Left forelimb (tissue), 1 donor: Measurements from ENCODE around the gene ERC1.
"Not testable (repeated sequence)": the region's sequence is repeated elsewhere in the genome, so short reads cannot be mapped to it uniquely, and the experiment has no call there.

ENCODE experiments used
- DNase-seq: peaks from one replicate; pipeline ENCODE4 v3.0.0-alpha.2; 2018; ENCODE audit warnings: low spot score

Gene ERC1

GRCh38 chr12:1077036-1077803 lies 86.2 kb downstream of the ERC1 start:
- no peak for DNase-seq

- DNase-seq = no peak
These were observed 87.0 kb downstream of the ERC1 start for GRCh38 chr12:1078002-1078401.

GRCh38 chr12:1080520-1081223 lies 89.6 kb downstream of the ERC1 start:
- no peak for DNase-seq

DNA sequence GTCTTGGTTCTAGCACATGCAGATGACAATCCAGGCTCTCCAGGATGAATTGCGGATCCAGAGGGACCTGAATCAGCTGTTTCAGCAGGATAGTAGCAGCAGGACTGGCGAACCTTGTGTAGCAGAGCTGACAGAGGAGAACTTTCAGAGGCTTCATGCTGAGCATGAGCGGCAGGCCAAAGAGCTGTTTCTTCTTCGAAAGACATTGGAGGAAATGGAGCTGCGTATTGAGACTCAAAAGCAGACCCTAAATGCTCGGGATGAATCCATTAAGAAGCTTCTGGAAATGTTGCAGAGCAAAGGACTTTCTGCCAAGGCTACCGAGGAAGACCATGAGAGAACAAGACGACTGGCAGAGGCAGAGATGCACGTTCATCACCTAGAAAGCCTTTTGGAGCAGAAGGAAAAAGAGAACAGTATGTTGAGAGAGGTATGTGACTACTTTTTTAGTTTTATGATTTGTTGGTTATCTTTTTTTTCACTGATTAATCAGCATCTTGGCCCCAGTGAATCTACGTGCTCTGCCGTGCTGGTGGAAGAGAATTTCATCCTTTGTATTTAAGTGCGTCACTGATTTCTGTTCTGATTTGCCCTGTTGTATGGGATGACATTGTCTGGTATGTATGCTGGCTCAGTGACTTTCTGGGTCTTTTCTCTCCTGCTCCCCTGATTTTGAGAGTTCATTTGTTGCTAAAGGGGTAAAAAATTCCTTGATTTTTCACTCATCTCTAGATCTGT lies 92.3 kb downstream of the ERC1 start:
- DNase-seq = no peak

- DNase-seq = no peak
These were observed 92.9 kb downstream of the ERC1 start for GRCh38 chr12:1083889-1084262.

- no peak for DNase-seq
These were observed 100.3 kb downstream of the ERC1 start for GRCh38 chr12:1091350-1091749.

DNA sequence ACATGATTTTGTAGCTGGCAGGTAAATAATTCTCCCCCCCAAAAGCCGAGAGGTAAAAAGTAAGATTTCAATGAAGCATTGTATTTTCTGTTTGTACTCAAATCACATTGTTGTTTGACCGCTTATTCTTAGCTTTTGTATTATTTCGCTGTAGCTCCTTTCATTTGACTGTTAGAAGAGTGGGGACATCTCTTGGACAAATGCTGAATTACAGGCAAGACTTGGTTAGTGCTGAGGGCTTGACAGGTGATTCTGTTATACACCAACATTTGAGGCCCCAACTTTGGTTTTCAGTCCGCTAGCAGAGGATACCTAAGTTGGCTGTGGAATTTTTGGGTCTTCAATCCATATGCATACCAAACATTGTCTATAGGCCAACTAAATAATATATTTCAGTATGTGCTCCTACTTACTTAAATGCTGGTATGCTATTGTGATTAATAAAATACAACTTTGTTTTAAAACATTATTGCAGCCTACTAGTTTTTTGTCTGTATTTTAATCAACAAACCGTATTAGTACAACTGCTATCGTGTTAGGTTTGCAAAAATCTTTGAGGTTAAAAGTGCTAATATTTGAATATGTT lies 102.2 kb downstream of the ERC1 start:
- no peak for DNase-seq

DNA sequence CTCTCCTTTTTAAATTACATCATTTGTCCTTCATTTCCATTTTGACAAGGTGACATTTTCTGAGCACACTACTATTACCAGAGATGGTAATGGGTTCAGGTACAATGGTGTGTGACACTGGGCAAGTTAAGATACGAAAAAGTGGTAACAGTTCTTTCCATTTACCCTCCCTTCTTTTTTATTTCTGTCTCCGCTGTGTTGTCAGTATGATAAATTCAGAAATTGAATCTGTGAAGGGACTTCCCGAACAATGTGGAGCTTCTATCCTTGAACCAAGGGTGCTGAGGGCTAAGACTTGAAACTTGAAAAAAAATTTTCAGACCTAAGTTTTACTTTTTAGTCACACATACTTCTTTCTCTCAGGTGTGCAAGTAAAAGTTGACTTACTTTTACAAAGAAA lies 103.7 kb downstream of the ERC1 start:
- no peak for DNase-seq

- DNase-seq = no peak
These were observed 108.1 kb downstream of the ERC1 start for GRCh38 chr12:1099158-1099557.

DNA sequence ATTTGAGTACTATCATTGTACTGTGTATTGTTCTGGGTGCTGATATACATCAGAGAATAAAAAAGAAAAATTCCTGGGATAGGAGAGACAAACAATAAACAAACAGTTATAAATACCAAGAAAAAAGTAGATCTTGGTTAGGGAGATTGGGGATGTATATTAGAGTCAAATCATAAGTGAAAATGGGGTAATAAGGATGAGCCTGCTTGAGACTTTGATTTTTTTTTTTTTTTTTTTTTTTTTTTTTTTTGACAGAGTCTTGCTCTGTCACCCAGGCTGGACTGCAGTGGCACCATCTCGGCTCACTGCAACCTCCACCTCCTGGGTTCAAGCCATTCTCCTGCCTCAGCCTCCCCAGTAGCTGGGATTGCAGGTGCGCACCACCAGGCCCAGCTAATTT lies 108.6 kb downstream of the ERC1 start:
- not testable (repeated sequence) for DNase-seq

GRCh38 chr12:1102115-1102514 lies 111.1 kb downstream of the ERC1 start:
- DNase-seq = no peak

DNA sequence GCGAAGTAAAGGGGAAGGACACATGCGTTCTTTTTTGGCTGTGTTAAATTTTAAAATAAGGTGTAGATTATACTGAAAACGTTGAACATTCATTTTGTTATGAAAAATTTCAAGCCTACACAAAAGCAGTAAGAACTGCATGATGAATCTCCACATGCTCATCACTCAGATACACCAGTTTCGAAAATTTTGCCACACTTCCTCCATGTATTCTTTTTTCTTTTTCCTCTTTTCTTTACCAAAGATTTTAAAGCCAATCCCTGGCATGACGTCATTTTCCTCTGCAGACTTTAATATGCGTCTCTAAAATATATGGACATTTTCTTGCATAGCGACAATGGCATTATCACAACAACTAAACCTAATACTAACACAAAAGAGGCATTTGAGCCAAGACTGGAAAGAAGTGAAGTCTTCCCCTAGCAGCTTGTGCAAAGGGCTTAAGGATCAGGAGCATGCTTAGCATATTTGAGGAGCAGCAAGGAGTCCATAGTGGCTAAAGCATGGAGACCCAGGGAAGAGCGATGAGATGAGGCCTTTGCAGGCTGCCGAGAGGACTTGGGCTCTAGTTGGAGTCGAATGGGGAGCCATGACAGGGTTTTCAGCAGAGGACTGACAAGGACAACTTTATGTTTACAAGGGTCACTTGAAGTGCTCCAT lies 111.9 kb downstream of the ERC1 start:
- no peak for DNase-seq

DNA sequence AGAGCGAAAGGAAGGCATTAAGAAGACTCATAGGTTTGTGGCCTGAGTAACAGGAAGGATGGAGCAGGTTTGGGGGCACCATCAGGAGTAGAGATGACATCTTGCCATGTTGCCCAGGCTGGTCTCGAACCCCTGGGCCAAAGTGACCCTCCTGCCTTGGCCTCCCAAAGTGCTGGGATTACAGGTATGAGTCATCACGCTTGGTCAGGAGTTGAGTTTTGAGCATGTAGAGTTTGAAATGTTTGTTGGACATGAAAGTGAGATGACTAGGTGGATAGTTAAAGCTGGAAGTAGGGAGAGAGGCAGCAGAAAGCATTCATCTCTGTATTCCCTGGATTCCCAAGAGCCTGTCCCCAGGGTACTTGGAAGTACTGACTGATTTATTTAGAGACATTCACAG lies 112.6 kb downstream of the ERC1 start:
- DNase-seq = no peak

DNA sequence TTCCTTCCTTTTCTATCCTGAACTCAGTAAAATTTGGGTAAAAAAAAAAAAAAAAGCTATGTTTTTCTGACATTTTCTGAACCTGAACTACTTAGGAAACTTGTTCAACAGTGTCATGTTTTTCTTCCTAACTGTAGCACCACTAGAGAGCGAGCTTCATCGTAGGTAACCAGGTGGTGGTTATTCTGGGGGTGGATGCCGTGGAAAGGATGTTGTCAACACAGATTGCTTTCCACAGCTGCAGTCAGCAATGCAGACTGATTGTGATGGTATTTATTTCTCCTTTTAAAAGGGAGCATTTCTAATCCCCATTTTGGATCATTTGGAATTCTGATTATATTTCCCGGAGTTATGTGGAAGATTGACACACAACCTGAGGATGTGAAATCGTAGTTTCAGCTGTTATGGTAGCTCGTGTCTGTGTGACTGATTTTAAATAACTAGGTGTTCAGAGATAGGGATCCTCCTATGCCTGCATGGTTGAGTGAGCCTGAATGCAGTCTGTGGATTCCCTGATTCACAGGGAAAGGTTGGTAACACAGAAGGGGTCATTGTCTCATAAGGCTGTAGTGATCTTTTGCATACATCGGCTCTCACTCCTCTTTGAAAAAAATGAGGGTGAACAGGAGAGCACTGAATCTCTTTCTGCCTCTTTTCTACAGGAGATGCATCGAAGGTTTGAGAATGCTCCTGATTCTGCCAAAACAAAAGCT lies 113.2 kb downstream of the ERC1 start:
- no peak for DNase-seq

DNA sequence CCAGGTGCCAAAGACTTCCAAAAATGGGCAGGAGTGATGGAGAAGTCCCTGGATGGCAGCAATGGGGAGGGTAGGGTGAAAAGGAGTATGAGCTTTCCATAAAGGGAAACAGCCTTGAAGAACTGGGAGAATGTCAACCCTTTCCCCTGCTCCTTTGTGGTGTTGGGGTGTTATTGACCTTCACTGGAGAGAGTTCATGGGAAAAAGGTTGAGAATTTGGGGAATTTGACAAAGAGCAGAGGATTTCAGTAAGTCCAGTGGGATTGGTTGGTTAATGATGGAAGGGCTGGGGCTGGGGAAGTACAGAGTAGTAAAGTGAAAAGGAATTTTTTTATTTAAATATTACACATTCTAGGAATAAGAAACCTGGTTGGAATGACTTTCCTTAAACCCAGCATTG lies 116.6 kb downstream of the ERC1 start:
- no peak for DNase-seq

- DNase-seq = no peak
These were observed 117.3 kb downstream of the ERC1 start for GRCh38 chr12:1108276-1108675.

- DNase-seq = no peak
These were observed 124.6 kb downstream of the ERC1 start for GRCh38 chr12:1115484-1116231.

DNA sequence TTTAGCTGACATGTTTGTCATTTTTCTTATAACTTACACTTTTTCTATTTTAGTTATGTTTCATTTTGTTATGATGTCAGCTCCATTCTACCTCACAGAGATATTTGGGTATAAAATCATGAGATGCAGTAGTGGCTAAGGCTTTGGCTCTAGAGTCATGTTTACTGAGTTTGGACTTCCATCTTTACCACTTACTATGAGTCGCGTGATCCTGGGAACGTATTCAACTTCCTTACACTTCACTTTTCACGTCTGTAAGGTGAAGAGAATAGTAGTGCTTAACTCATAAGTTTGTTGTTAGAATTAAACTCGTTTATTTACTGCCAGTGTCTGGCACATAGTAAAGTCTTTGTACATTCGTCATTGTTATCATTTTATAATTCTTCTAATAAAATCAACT lies 126.3 kb downstream of the ERC1 start:
- DNase-seq = no peak

- no peak for DNase-seq
These were observed 127.0 kb downstream of the ERC1 start for GRCh38 chr12:1117970-1118563.

GRCh38 chr12:1122786-1123185 lies 131.8 kb downstream of the ERC1 start:
- no peak for DNase-seq
